Measurements from ENCODE around the gene MYH9.

Gene MYH9

DNA sequence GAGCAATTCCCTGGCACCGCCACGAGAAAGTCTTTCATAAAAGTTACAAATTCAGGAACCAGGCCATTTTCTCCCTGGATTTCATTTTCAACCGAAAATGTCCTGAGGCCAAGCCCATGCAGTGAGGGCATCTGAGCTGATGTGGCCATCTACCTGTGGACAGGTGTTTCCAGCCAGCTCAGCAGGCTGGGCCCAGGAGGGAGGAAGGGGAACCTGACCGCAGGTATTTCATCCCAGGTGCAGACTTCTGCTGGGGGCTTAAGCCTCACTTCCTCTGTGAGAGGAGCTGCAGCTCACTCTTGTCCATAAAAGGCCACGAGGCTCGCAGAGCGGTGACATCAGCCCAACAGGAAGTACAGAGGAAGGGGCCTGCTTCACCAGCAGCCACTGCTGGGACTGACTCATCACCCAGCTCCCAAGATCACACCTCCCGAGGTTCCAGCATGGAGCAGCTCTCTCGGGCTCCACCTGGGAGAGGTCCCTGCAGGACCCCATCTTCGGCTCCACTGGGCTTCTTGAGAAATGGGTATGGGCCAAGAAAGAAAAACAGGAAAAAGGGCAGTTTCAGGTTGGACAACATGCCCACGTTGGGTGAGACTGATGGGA, 56.4 kb downstream of the MYH9 start:
- peak; percentile 91 for DNase-seq (ENCODE audit: low read depth, low spot score)

DNA sequence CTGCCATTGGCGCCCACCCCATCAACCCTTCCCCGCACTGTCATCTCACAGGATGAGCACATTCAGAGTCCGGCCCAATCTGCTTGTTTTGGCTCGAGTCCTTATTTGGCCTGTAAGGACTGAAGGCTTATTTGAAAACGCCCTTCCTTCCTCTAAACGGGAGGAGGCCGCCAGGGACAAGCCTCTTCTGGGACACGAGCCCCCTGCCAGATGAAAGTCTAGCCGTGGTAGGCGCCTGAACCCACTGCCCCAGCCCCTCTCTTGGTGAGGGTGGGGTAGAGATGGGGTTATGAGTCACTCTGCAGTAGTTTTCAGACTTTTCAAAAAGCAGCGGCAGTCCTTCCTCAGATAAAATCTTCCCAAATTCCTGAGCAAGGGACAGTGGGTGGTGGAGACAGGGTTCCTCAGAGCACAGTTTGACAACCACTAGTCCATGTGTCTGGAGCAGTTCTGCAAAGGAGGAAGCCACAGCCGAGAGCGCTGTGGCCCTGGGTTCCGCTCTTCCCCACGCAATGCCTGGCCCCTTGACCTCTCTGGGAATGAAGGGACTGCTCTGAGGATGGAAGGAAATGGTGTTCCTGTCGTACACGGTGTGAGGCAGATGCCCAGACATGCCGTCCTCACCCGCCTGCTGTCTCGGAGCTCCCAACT, 57.0 kb downstream of the MYH9 start:
- DNase-seq (ENCODE audit: low read depth, low spot score) = peak; percentile 74

DNA sequence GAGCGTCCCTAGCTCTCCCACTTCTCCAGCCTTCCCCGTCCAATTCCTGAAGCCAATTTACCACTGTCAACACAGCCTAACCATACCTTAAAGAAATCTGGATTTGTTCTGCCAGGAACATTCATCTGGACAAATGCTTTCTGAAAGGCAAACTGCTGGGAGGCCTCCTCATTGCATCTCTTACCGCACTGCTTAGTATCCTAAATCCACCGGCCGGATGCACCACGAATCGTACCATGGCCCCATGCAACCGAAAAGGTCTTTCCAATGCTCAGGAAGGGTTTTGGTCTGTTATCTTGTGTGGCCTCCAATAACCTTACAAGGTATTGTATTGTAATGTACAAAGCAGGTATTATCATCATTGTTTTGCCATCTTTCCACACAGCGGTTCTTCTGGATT, 57.6 kb downstream of the MYH9 start:
- DNase-seq (ENCODE audit: low read depth, low spot score) = no peak

DNA sequence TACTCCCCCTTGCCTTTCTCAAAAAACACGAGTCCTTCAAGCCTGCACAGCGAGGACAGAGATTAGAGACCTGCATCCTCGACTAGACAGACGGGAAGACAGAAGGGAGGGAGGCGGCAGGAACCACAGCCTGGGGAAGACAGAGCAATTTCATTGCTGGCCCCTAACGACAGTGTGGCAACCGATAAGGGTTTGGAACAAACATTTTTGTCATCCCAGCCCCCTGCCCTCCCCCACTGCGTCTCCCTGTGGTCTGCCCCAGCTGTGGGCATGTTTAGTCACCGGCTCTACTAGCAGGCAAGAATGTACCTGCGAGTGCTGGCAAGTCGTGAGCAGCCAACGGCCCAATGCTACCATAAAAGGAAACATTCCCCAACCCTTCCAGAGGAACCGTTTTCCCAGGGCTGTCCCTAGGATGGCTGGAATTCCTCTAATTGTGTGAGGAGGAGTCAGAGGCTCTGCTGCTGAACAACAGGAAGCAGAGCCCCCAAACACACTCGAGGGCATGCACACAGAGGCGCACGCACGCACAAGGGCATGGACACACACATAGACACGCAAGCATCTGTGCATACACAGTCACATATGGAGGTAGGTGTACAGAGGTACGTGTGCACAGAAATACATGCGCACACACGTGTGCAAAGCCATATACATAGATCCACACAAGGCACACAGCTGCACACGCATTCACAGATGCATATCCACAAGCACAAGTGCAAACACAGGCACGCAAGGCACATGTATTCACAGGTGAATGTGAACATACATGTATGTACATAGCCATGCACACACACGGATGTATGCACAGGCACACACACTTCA, 58.3 kb downstream of the MYH9 start:
- DNase-seq (ENCODE audit: low read depth, low spot score) = peak; percentile 98

- peak; percentile 42 for DNase-seq (ENCODE audit: low read depth, low spot score)
Observed at GRCh38 chr22:36328635-36329253, 59.0 kb downstream of the MYH9 start.

- no peak for DNase-seq (ENCODE audit: low read depth, low spot score)
Observed at GRCh38 chr22:36327922-36328551, 59.7 kb downstream of the MYH9 start.

GRCh38 chr22:36326178-36327161, 61.3 kb downstream of the MYH9 start:
- DNase-seq (ENCODE audit: low read depth, low spot score) = no peak

GRCh38 chr22:36325154-36326031, 62.4 kb downstream of the MYH9 start:
- no peak for DNase-seq (ENCODE audit: low read depth, low spot score)

GRCh38 chr22:36324414-36324813, 63.4 kb downstream of the MYH9 start:
- DNase-seq (ENCODE audit: low read depth, low spot score) = no peak

GRCh38 chr22:36323855-36324331, 63.9 kb downstream of the MYH9 start:
- no peak for DNase-seq (ENCODE audit: low read depth, low spot score)

DNA sequence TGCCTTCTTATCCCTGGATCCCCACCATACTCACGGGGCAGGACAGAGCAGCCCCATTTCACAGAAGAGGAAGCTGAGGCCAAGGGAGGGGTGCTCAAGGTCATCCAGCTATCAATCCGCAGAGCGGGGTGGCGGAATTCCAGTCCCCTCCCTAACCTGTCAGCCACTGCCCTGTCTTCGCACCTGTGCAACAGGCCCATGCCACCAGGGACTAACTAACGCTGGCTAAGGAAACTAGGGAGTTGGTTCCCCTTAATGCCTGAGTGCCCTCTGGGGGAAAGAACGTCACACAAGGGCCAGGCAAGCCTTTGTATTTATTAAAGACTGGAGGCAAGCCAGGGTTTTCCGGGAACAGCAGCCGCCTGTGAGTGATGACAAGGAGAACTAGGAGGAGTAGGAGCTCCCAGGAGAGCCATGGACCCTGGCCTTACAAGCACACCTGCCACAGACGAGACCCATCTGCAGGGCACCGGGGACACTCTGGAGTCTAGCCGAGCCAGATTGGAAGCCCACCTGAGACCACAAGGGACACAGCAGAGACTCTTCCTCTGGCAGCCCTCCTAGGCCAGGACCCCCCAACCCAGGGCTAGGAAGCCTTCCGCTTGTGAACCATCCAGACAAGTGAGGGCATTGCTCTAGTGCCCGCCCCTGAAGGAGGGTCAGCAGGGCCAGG, 64.4 kb downstream of the MYH9 start:
- DNase-seq (ENCODE audit: low read depth, low spot score) = no peak

GRCh38 chr22:36322602-36322915, 65.2 kb downstream of the MYH9 start:
- no peak for DNase-seq (ENCODE audit: low read depth, low spot score)

GRCh38 chr22:36321797-36322601, 65.8 kb downstream of the MYH9 start:
- no peak for DNase-seq (ENCODE audit: low read depth, low spot score)

DNA sequence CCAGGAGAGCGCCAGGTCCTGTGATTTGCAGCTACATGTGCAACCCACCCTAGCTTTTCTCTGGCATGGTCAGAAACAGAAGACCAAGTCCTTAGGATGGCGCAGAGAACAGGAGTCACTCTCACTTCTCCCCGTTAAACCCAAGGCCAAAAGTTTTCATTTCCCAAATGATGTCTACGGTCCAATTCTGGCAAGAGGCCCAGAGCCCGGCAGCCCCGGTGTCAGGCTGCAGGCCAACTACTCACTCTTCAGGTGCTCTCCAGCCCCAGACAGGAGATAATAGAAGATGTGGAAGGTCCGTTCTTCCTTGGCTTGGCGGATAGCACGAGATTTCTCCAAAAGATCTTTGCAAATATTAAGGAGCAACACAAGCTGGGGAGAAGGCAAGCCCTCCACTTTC, 67.2 kb downstream of the MYH9 start:
- DNase-seq (ENCODE audit: low read depth, low spot score) = no peak

- DNase-seq (ENCODE audit: low read depth, low spot score) = no peak
Observed at GRCh38 chr22:36319595-36320497, 67.9 kb downstream of the MYH9 start.

GRCh38 chr22:36318442-36318841, 69.3 kb downstream of the MYH9 start:
- DNase-seq (ENCODE audit: low read depth, low spot score) = no peak

DNA sequence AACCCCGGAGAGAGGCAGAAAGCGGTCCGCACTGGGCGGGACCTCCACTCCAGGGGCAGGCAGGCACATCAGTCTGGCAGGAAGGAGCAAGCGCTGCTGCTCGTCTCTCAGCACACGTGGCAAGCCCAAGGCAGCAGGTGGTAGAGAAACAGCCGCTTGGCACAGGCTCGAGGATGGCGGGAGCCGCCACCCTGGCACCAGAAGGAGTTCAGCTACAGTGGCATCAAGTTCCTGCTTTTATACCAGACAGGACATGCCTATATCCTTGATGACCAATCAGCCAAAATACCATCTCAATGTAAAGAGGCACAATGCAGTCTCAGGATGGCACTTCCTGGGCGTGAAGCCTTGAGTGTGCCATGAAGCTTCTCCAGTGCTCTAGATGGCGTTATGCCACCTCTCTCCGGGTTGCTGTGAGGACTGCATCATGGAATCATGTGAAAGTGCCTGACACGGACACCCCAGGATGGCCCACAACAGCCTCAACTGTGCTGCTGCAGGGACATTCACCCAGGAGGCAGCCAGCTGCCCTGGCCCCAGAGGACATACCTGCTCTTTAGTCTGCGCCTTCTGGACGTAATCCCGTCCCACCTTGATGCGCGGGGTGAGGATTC, 70.0 kb downstream of the MYH9 start:
- no peak for DNase-seq (ENCODE audit: low read depth, low spot score)

Measured in ELF-1 (cell line).